GM12872 (cell line): ENCODE measurements around the gene SRC.
A peak's percentile ranks its signal among the peaks of the same experiment; 100 is the strongest.

Experiments used
- TF ChIP-seq, protein P1 (sequence below): IDR thresholded peaks from 3 replicates; pipeline ENCODE4 v1.5.1; 2011; ENCODE audit warnings: low read depth, mild to moderate bottlenecking, low read length, moderate library complexity; ENCODE audit not compliant: insufficient read depth

The SRC gene

DNA sequence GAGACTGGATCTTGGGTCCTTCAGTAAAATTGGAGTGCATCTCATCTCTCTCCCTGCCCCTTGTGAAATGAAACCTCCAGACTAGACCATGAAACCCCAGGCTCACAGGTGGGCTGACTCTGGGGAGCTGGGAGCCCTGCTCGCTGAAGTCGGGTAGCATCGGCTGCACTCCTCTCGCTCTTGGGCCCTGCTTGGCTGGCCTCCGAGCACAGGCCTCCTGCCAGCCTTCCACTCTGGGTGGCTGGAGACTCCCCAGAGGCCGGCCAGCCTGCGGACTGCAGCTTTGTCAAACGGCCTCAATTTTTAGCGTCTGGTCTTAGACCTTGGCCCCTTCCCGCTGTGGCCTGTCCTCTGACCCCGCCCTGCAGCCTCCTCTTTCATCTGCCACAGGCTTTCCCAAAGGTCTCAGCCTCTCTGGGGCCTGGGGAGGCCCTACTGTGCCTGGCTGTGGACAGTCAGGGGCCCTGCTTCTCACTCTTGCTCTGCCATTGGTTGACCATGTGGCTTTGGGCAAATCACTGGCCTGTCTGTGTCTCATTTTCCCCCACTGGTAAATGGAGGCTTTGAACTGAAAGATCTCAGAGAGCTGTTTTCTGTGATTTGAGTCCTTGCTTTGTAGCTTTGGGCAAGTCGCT is 45.1 kb downstream of the SRC start:
- TF ChIP-seq, protein P1, sequence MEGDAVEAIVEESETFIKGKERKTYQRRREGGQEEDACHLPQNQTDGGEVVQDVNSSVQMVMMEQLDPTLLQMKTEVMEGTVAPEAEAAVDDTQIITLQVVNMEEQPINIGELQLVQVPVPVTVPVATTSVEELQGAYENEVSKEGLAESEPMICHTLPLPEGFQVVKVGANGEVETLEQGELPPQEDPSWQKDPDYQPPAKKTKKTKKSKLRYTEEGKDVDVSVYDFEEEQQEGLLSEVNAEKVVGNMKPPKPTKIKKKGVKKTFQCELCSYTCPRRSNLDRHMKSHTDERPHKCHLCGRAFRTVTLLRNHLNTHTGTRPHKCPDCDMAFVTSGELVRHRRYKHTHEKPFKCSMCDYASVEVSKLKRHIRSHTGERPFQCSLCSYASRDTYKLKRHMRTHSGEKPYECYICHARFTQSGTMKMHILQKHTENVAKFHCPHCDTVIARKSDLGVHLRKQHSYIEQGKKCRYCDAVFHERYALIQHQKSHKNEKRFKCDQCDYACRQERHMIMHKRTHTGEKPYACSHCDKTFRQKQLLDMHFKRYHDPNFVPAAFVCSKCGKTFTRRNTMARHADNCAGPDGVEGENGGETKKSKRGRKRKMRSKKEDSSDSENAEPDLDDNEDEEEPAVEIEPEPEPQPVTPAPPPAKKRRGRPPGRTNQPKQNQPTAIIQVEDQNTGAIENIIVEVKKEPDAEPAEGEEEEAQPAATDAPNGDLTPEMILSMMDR = no peak

DNA sequence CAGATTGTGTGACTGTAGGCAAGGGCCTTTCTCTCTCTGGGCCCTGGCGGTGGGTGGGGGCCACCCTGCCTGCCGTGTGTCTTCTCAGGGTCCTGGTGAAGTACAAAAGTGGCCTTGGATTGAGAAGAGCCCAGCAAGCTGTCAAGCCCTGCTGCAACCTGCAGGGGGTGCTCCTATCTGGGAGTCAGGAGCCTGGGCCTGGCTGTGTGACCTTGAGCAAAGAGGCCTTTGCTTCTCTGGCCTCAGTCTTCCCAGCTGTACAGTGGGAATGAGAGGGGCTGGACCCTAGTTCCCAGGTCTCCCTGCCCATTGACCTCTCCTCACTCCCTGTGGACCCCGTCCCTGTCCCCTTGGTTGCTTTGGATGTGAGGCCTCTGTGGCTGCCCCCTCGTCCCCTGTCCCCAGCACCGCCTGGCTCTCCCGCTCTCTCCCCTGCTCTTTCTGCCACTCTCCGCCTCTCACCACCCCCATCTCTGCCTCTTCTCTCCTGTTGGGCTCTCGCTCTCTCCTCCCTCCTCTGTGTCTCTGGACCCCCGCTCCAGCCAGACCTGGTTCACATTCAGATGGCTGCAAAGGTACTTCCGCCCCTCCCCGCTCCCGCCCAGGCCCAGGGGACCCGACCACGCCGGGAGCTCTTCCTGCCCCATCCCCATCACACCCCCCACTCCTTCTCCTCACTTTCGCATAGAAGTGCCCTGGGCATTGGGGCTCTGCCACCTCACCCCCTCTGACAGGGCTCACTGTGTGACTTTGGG is 46.7 kb downstream of the SRC start:
- TF ChIP-seq, protein P1 = peak; percentile 68

DNA sequence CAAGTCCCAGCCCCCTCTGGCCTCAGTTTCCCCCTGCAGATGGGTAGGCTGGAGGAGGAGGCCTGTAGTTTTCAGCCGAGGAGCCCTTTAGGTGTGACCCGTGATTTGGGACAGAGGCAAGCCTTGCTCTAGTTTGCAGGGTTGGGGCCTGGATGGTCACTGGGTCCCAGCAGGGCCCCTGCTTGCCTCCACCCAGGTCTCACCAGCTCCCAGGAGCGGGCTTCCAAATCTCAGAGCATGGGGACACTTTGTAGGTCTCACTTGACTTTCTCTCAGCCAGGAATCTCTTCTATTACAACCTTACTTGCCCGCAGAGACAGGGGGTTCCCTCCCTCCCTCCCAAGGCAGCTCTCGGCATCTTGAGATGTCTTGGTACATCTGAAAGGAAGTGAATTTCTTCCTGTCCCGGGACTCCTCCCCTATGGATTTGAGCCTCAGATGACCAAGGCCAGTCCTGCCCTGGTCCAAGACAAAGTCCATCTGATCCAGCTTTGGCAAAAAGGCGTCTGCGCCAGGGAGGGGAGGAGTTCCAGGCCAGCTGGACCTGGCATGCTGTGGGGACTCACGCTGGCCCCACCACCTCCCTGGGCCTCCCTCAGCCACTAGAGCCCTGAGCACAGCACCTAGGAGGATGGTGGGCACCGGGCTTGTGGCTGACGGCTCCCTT is 47.4 kb downstream of the SRC start:
- TF ChIP-seq, protein P1 = no peak

DNA sequence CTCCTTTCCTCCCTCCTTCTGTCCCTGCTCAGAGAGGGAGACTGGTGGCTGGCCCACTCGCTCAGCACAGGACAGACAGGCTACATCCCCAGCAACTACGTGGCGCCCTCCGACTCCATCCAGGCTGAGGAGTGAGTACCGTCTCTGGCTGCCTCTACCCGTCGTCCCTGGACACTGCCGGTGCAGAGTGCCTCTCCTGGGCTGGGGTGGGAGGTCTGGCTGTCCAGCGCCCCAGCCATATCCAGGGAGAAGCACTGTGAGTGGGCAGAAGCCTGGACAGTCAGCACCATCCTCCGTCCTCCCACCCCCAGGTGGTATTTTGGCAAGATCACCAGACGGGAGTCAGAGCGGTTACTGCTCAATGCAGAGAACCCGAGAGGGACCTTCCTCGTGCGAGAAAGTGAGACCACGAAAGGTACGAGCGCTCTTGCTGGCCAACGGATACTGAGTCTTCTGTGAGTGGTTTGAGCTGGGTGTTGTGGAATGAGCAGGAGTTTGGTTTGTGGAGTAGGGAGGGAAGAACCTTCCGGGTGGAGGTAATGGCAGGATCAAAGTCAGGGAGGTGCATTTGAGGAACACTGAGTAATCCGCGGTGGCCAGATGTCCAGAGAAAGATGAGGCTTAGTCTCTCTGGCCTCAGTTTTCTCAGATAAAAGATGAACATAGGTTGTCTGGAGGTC is 48.1 kb downstream of the SRC start:
- TF ChIP-seq, protein P1 = no peak

DNA sequence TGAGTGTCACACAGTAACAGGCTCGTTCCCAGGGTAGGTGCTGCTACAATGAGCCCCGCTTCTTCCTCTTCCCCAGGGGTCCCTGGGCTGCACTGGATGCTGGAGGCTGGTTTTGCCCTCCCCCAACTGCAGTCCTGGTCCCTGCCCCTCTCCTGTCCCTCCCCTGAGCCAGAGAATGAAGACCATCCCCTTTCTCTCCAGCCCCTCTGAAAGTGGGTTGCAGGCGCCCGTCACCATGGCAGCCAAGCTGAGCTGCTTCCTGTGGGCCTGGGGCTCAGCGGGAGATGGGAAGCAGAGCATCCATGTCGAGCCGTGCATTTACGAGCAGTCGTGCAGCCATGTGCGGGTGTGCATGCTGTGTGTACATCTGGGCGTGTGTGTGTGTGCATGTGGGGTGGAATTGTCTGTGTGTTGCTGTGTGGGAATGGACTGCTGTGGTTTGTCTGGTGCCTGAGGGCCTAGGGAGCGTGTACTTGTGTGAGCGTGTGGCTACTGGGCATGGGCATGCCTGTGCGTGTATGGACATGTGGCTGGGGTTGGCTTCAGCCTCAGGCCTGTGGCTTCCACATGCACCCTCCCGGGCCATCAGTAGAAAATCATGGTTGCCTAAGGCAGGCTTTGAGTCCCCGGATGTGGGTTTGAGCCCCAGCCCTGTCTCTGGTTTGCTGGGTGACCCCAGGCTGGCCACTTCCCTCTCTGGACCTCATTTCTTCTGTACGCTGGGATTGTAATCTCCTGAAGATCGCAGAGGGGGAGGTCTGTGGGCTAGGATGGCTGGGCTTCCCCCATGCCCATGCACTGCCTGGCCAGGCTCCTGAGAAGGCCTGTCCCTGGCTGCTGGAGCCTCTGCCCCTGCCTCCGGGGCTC is 48.8 kb downstream of the SRC start:
- TF ChIP-seq, protein P1 = no peak

DNA sequence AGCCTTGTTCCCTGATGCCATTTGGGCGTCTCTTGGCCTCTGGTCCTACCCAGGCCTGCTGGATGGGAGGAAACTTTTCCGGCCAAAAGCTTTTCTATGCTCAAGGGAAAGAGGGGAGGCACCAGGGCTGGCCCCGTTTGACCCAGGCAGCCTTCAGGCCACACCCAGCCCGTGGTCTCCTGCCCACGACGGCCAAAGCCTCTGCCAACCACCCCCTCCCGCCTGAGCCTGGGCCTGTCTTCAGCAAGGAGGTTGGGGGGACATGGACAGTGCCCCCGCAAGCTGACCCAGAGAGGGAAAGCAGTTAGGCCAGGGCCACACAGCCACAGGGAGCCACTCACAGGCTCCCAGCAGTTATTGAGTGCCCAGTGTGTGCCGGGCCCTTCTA is 49.5 kb downstream of the SRC start:
- TF ChIP-seq, protein P1 = no peak
